ENCODE results near the gene CCL1. TPM values are rescaled to one million over a fixed set of nuclear protein-coding genes. Genes with fewer than 3 reads are reported as not detected.

Gene CCL1
- polyA plus RNA-seq, 1 of the 3 experiments (the other 2 are of a cell fraction) = not detected

DNA sequence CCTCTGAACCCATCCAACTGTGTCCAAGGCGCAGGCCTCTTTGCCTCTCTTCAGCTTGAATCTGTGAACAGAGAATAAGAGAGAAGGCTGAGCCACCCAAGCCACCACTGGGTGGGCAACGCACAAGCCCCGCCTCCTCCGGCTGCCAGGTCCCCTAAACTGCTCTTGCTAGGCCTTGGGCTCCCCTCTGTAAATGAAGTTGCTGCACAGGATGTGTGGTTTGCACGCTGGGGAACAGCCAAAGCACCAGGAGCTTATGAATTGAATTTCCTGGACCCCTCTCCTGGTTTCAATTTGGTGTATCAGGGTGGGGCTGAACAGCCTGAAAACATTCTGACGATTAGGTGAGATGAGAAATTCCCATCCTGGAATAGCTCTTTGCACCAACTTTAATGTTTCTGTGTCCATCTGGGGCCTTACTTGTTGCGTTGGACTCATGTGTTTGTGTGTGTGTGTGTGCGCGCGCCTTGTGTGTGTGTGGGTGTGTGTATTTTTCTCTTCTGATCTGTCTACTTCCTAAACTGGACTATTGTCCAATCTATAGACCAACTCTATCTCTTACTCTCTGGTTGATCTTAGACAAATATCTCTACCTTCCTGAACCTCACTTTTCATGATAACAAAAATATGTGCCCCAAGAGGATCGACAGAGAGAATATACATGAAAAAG, 2.3 kb downstream of the CCL1 start:
- no peak for TF ChIP-seq RXRA (IDR thresholded peaks at IDR 0.05; ENCODE audit: borderline replicate concordance, low read depth)
- no peak for TF ChIP-seq TAF1 (IDR thresholded peaks at IDR 0.05; ENCODE audit: borderline replicate concordance, low read depth, low read length)
- TF ChIP-seq, protein P1, sequence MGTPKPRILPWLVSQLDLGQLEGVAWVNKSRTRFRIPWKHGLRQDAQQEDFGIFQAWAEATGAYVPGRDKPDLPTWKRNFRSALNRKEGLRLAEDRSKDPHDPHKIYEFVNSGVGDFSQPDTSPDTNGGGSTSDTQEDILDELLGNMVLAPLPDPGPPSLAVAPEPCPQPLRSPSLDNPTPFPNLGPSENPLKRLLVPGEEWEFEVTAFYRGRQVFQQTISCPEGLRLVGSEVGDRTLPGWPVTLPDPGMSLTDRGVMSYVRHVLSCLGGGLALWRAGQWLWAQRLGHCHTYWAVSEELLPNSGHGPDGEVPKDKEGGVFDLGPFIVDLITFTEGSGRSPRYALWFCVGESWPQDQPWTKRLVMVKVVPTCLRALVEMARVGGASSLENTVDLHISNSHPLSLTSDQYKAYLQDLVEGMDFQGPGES (IDR thresholded peaks at IDR 0.05; ENCODE audit: low read depth, low read length) = no peak
- no peak for TF ChIP-seq EP300 (IDR thresholded peaks at IDR 0.05; ENCODE audit: borderline replicate concordance in 1 of 2, low read depth in 1 of 2, low read length in 1 of 2)
- TF ChIP-seq NRF1 (IDR thresholded peaks at IDR 0.05; ENCODE audit: low read depth, low read length) = no peak
- no peak for TF ChIP-seq SMC3 (IDR thresholded peaks at IDR 0.05; ENCODE audit: low read depth, low read length)
- TF ChIP-seq EZH2phosphoT487 (IDR thresholded peaks at IDR 0.05; ENCODE audit: borderline replicate concordance, low read depth) = no peak
- TF ChIP-seq, protein P2, sequence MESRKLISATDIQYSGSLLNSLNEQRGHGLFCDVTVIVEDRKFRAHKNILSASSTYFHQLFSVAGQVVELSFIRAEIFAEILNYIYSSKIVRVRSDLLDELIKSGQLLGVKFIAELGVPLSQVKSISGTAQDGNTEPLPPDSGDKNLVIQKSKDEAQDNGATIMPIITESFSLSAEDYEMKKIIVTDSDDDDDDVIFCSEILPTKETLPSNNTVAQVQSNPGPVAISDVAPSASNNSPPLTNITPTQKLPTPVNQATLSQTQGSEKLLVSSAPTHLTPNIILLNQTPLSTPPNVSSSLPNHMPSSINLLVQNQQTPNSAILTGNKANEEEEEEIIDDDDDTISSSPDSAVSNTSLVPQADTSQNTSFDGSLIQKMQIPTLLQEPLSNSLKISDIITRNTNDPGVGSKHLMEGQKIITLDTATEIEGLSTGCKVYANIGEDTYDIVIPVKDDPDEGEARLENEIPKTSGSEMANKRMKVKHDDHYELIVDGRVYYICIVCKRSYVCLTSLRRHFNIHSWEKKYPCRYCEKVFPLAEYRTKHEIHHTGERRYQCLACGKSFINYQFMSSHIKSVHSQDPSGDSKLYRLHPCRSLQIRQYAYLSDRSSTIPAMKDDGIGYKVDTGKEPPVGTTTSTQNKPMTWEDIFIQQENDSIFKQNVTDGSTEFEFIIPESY (IDR thresholded peaks at IDR 0.05; ENCODE audit: borderline replicate concordance, low read depth) = no peak
- TF ChIP-seq MEF2A (IDR thresholded peaks at IDR 0.05; ENCODE audit: borderline replicate concordance, low read depth) = no peak
- TF ChIP-seq JUND (IDR thresholded peaks at IDR 0.05) = no peak
- TF ChIP-seq MXI1 (IDR thresholded peaks at IDR 0.05; ENCODE audit: low read depth, low read length) = no peak
- TF ChIP-seq POLR2AphosphoS5 (IDR thresholded peaks at IDR 0.05; ENCODE audit: low read depth, low read length) = no peak
- Histone ChIP-seq H3K27me3 (ENCODE audit: insufficient read depth) (no peaks in the 10 kb centered on the region; the same call in 1 of the 2 replicates), H4K20me1 (ENCODE audit: insufficient read depth) (no peaks in the 10 kb centered on the region), H2AFZ (ENCODE audit: low read depth) (no peak overlapping the region), H3K36me3 (replicated peaks in 1 of 2; ENCODE audit: control insufficient read depth in 1 of 2, insufficient read depth in 2 of 2, low read length in 1 of 2) (no peaks in the 10 kb centered on the region), H3K4me3 (ENCODE audit: low read depth in 2 of 2, low read length in 1 of 2) (no peak overlapping the region), H3K9me2 (no peaks in the 10 kb centered on the region), H3K27ac (ENCODE audit: low read depth in 2 of 2, low read length in 1 of 2) (no peak overlapping the region), H3K9ac (no peak overlapping the region), H3K79me2 (ENCODE audit: insufficient read depth) (no peaks in the 10 kb centered on the region), H3K9me3 (no peaks in the 10 kb centered on the region), H3K4me2 (no peak overlapping the region), H3F3A (replicated peaks; ENCODE audit: insufficient read depth) (no peaks in the 10 kb centered on the region), H3K4me1 (ENCODE audit: control insufficient read depth in 1 of 2, insufficient read depth in 2 of 2, low read depth in 1 of 2, low read length in 1 of 2) (no peaks in the 10 kb centered on the region)
- ChIA-PET POLR2A (interaction anchor here (0.7 kb wide), 1 partner anchor 59 kb away, joined by 3 read pairs; no protein-coding TSS in a partner anchor), CTCF (interaction anchor here (0.5 to 6.3 kb wide), 104 partner anchors 8 to 1532 kb away, joined by 3 to 350 read pairs (median 6); partner anchors contain the start of genes CCL11, CCL7 and CCL8)
- DNase-seq = no peak
- WGBS (ENCODE audit: low lambda C conversion rate) = 68% methylated on average over 10 of the region's 11 CpGs

DNA sequence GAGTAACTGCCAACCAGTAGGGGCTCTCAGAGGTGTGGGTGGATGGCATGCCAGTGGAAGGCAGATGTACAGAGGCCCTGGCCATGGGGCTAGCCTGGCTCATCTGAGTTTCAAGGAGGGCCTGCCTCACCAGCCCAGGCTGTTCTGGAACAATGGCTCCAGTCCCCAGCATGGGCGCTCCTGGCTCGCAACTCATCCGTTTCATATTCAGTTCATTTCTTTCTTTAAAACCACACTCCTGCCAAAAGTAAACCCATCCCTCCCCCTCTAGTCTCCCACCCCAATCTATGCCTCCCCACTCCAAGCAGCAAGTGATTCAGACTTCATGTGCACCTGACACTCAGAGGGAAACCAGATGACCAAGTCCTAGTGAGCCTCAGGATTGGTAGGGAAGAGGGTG, 4.4 kb downstream of the CCL1 start:
- Histone ChIP-seq H3K9me3 (no peaks in the 10 kb centered on the region), H3F3A (replicated peaks; ENCODE audit: insufficient read depth) (no peaks in the 10 kb centered on the region), H3K27me3 (ENCODE audit: insufficient read depth) (no peaks in the 10 kb centered on the region; the same call in 1 of the 2 replicates), H3K36me3 (replicated peaks in 1 of 2; ENCODE audit: control insufficient read depth in 1 of 2, insufficient read depth in 2 of 2, low read length in 1 of 2) (no peaks in the 10 kb centered on the region), H3K9me2 (no peaks in the 10 kb centered on the region), H3K79me2 (ENCODE audit: insufficient read depth) (no peaks in the 10 kb centered on the region), H3K4me2 (no peak overlapping the region), H3K4me1 (ENCODE audit: control insufficient read depth in 1 of 2, insufficient read depth in 2 of 2, low read depth in 1 of 2, low read length in 1 of 2) (no peaks in the 10 kb centered on the region), H4K20me1 (ENCODE audit: insufficient read depth) (no peaks in the 10 kb centered on the region), H3K4me3 (ENCODE audit: low read depth in 2 of 2, low read length in 1 of 2) (no peak overlapping the region), H2AFZ (ENCODE audit: low read depth) (no peak overlapping the region), H3K27ac (ENCODE audit: low read depth in 2 of 2, low read length in 1 of 2) (no peak overlapping the region), H3K9ac (no peak overlapping the region)
- ChIA-PET CTCF (interaction anchor here (5.2 to 6.3 kb wide), 2 partner anchors 158 to 191 kb away, joined by 48 to 105 read pairs; no protein-coding TSS in a partner anchor), POLR2A (no interaction called here)
- no peak for DNase-seq
- WGBS (ENCODE audit: low lambda C conversion rate) = 97% methylated on average over 3 of the region's 3 CpGs
- TF ChIP-seq, protein P2 (IDR thresholded peaks at IDR 0.05; ENCODE audit: borderline replicate concordance, low read depth) = no peak
- TF ChIP-seq TEAD4 (IDR thresholded peaks at IDR 0.05; ENCODE audit: borderline replicate concordance, insufficient read depth) (no peak), TAF1 (IDR thresholded peaks at IDR 0.05; ENCODE audit: borderline replicate concordance, low read depth, low read length) (no peak), TCF12 (IDR thresholded peaks at IDR 0.05) (no peak), ELF1 (IDR thresholded peaks at IDR 0.05) (no peak), RCOR1 (IDR thresholded peaks at IDR 0.05; ENCODE audit: low read length) (no peak), NFIC (IDR thresholded peaks at IDR 0.05; ENCODE audit: borderline replicate concordance) (no peak), EP300 (IDR thresholded peaks at IDR 0.05; ENCODE audit: borderline replicate concordance in 1 of 2, low read depth in 1 of 2, low read length in 1 of 2) (no peak)
- TF ChIP-seq, protein P3, sequence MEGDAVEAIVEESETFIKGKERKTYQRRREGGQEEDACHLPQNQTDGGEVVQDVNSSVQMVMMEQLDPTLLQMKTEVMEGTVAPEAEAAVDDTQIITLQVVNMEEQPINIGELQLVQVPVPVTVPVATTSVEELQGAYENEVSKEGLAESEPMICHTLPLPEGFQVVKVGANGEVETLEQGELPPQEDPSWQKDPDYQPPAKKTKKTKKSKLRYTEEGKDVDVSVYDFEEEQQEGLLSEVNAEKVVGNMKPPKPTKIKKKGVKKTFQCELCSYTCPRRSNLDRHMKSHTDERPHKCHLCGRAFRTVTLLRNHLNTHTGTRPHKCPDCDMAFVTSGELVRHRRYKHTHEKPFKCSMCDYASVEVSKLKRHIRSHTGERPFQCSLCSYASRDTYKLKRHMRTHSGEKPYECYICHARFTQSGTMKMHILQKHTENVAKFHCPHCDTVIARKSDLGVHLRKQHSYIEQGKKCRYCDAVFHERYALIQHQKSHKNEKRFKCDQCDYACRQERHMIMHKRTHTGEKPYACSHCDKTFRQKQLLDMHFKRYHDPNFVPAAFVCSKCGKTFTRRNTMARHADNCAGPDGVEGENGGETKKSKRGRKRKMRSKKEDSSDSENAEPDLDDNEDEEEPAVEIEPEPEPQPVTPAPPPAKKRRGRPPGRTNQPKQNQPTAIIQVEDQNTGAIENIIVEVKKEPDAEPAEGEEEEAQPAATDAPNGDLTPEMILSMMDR (IDR thresholded peaks at IDR 0.05) = no peak
- TF ChIP-seq, protein P4, sequence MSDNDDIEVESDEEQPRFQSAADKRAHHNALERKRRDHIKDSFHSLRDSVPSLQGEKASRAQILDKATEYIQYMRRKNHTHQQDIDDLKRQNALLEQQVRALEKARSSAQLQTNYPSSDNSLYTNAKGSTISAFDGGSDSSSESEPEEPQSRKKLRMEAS (IDR thresholded peaks at IDR 0.05; ENCODE audit: low read depth) = no peak

All from SK-N-SH (cell line).